GM18909 (cell line): ENCODE data around the gene PALLD.

ENCODE experiments used
- ATAC-seq: cut with Tn5 transposase; IDR thresholded peaks from one replicate; pipeline ENCODE4 v1.9.1; 2021; ENCODE audit warnings: mild to moderate bottlenecking; ENCODE audit not compliant: unreplicated experiment, poor library complexity

Gene PALLD

GRCh38 chr4:168551945-168552695, 55.3 kb downstream of the PALLD start:
- ATAC-seq, result no peak

- no peak for ATAC-seq
Measured at GRCh38 chr4:168553714-168554370, 57.0 kb downstream of the PALLD start.

- ATAC-seq, result no peak
Measured at GRCh38 chr4:168555437-168555836, 58.6 kb downstream of the PALLD start.

DNA sequence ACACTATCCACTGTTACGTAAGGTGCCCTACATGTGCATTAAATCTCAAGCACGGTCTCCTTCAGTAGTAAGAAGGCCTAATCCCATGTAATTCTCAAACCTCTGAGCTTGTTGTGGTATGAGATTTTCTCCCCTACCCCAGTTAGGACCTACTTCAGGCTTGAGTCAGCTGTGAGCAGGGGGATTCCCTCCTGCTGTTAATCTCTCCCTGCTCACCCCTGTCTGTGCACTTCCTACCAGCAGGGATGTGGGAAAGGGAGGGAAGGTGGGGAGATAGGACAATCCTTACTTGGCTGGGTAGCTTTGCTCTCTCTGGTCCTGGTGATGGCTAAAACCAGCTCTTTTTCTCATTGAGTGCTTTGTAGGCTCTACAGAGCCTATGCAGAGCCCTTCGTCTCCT, 60.8 kb downstream of the PALLD start:
- no peak for ATAC-seq

GRCh38 chr4:168558599-168558998, 61.7 kb downstream of the PALLD start:
- no peak for ATAC-seq

DNA sequence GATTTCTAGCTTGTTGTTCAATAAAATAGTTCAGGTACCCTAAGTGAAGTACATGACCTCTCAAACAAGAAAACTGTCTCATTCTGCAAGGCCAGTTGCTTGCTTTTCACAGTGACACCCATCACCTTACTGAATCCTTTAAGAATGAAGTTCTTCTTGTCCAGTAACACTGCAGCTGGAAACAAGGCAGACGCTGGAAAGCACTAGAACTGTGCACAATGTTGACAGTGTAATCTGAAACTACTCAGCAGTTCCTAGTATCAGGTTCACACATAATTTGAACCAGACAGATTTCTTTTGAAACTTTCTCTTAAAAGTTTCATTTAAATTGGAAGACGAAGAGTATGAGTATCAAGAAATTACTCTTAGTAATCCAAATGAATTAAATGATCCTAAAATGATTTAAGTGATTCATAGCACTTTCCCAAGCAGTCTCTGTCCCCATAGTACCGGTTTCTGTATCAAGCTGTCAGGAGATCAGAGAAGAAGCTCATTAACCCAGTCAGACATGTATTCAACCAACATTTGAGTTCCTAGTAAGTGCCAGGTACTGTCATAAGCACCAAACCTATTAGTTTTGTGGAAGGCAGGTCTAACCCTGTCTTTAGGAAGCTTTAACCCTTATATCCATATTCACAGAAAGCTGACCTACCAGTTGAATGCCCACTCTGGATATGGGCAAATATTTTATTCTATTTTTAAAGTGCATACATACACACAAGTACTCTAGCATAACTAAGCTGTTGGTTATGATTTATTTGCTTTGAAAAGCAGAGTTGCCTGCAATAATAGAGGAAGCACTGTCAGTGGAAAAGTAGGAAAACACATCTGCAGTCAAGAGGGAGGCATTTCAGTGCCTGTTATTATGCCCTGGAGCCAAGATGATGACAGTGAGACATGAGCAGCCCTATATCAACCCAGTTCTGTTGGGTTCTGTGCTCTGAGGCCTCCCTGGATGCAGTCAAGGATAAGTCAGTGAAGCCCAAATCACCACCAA, 63.6 kb downstream of the PALLD start:
- ATAC-seq, result no peak

GRCh38 chr4:168562041-168562571, 65.3 kb downstream of the PALLD start:
- no peak for ATAC-seq

DNA sequence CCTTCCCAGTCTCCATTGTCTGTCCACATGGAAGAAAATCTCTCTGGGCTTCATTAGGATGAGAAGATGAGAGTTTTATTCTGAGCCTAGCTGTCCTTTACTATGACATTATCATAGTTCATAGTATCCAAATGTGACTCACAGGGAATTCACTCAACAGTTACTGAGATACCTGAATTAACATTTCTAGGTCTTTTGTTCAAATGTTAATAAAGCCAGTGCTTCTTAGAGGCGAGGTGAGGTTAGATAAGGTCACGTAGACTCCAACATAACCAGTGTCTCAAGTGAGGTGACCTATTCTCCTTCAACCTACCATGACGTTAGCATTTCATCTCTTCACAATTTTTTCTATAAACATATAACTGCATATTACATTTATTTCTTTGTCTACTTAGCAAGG, 67.2 kb downstream of the PALLD start:
- no peak for ATAC-seq

- ATAC-seq, result no peak
Measured at GRCh38 chr4:168565130-168565529, 68.3 kb downstream of the PALLD start.

DNA sequence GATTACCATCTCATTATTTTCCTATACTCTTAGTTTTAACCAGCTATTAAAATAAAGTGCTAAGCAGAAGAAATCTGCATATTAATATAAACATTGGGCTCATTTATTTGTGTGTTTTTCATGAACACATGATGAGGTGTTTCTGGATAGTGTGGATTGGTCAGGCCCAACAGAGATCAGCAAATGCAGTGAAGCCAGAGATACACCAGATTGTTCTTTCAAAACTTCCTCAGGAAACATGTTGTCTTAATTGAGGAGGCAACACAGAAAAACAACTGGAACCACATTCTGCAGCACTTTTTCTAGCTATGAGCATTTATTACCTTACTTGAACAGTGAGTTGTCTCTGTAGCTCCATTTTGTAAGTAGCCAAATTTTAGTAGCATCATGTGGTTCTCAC, 69.9 kb downstream of the PALLD start:
- ATAC-seq, result no peak

GRCh38 chr4:168569066-168569930, 72.4 kb downstream of the PALLD start:
- ATAC-seq, result no peak

DNA sequence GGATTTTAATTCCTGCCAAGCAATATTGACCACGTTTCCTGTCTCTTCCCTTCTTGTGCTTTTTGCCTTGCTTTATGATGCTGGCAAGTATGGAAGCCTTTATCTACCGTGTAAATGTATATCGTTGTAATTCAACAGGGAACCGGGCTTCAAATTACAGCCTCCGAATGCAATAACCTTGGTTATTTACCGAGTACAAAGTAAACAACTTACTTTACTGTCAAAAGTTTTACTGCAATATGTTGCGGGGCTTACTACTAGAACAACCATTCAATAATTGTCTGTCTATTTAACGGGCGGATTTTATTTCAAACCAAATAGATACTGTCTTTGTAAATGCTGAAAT, 73.1 kb downstream of the PALLD start:
- ATAC-seq, result no peak

- no peak for ATAC-seq
Measured at GRCh38 chr4:168570466-168570865, 73.6 kb downstream of the PALLD start.

- no peak for ATAC-seq
Measured at GRCh38 chr4:168572002-168572401, 75.2 kb downstream of the PALLD start.

GRCh38 chr4:168573870-168574269, 77.0 kb downstream of the PALLD start:
- no peak for ATAC-seq

GRCh38 chr4:168574581-168575295, 77.9 kb downstream of the PALLD start:
- no peak for ATAC-seq

DNA sequence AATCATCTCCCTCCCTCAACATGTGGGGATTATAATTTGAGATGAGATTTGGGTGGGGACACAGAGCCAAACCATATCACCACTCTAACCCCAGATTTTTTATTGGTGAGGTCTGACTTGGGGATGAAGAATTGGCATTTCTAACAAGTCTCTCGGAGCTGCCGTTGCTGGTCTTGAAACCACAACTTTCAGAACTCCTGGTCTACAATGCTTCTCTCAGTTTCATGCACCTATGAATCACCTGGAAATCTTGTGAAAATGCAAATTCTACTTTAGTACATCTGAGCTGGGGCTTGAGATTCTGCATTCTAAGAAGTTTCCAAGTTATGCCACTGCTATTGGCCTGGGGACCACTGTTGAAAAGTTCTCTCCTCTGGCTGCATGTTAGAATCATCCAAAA, 78.6 kb downstream of the PALLD start:
- no peak for ATAC-seq

DNA sequence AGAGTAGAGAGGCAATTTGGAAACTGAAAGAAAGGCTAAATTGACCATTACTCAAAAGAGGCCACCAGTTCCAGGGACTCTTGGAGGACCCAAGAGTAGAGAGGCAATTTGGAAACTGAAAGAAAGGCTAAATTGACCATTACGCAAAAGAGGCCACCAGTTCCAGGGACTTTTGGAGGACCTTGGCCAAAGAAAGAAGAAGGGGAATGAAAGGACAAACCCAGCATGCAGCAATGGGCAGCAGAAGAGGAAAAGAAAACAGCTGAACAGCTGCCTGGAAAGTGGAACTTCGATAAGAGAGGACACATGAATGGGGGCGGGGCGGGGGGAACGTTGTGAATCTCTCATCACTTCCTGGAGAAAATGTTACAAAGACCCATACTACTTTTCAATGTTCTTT, 80.8 kb downstream of the PALLD start:
- ATAC-seq, result no peak

- no peak for ATAC-seq
Measured at GRCh38 chr4:168580228-168580627, 83.4 kb downstream of the PALLD start.
